ENCODE measurements around the gene NR2E3. TPM values are rescaled to one million over a fixed set of nuclear protein-coding genes. Genes with fewer than 3 reads are reported as not detected.

The NR2E3 gene
- total and polyA plus RNA-seq, 5 donors from 2014 or later = 0.10 to 0.32 TPM; not detected in 3

DNA sequence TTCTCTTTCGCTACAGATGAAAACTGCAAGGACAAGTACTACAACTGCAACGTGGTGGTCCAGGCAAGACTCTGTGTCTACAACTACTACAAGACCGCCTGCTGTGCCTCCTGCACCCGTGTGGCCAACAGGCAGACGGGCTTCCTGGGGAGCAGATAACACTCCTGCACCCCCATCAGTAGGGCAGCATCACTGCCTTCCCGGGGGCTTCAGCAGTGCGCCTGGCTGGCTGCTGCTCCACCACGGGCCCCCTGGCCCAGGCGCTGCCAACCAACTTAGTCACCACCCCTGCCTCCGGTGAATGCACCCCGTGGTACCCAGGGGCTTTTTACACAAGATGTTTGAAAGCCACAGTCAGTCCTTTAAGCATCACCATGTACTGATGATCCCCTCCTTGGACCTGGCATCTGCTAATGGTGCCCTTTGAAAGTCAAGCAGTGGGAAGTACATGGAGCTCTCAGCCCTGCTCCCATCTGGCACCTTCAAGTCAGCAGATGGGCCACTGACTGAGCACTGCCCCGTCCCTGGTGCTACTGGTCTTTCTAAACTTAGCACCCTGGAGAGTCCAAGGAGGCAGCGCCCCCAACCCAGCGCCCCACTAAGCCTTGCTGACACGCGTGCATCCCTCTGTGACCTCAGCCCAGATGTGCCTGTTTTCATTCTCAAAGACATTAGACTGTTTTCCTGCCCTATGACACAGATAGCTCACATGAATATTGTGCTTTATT, 33.0 kb upstream of the NR2E3 start:
- H3K9me3 ChIP-seq (ENCODE audit: control insufficient read depth in 2 of 2, low read length in 2 of 2) = no peaks in the 10 kb centered on the region
- no peaks in the 10 kb centered on the region for H3K27me3 ChIP-seq (ENCODE audit: control insufficient read depth, insufficient read depth, low read length)
- H3K4me1 ChIP-seq (ENCODE audit: control insufficient read depth, insufficient read depth, low read length, poor library complexity, severe bottlenecking) = no peaks in the 10 kb centered on the region
- ATAC-seq (ENCODE audit: low read depth in 2 of 2) (no peak), DNase-seq (no peak)
- H3K27me3 Mint-ChIP-seq = peaks cover 16% of the 10 kb centered on the region
- no peak overlapping the region for H3K4me3 ChIP-seq (ENCODE audit: low read depth, low read length)
- H3K27ac Mint-ChIP-seq = no peak overlapping the region
- no peak overlapping the region for H3K27ac ChIP-seq (ENCODE audit: insufficient read depth, low read length, poor library complexity, severe bottlenecking)
- H3K36me3 ChIP-seq (ENCODE audit: control insufficient read depth, insufficient read depth, low read length) = no peaks in the 10 kb centered on the region
- no peaks in the 10 kb centered on the region for H3K9me3 Mint-ChIP-seq
- H3K4me3 Mint-ChIP-seq = no peak overlapping the region
- no peaks in the 10 kb centered on the region for H3K36me3 Mint-ChIP-seq
- H3K4me1 Mint-ChIP-seq = peaks cover 0 to 16% (median 3%) of the 10 kb centered on the region in 4 donors

DNA sequence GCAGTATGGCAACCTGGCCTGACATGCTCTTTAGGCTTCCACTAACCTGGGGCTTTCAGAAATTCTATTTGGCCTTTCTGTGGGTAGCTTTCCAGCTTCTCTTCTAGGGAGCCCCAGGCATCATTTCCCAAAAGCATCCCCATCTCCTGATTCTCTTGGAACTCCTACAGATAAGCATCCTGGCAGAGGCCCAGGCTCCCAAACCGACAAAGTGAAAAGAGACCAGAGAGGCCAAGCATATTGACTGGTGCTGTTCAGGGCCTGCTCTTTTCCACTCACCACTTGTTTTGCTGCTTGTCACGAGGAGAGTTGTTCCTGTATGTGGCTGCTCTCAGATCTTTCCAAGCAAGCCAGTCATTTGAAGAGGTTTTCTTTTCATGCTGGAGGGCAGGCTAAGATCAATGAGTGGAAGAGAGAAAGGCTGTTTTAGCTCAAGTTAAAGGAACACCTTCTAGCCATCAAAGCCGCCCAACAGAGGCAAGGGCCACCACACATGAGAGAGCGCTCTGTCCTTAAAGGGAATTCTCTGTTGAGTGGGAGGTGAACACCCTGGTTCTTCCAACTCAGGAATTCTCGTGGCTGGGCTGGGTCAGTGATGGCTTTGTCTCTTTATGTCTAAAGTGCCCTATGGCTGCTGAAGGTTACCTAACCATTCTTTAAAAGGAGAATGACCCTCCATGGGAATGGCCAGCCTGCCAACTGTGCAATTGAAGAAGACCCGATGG, 31.1 kb upstream of the NR2E3 start:
- Histone ChIP-seq H3K9me3 (ENCODE audit: control insufficient read depth in 2 of 2, low read length in 2 of 2) (no peaks in the 10 kb centered on the region), H3K36me3 (ENCODE audit: control insufficient read depth, insufficient read depth, low read length) (no peaks in the 10 kb centered on the region), H3K4me3 (ENCODE audit: low read depth, low read length) (no peak overlapping the region), H3K27me3 (ENCODE audit: control insufficient read depth, insufficient read depth, low read length) (no peaks in the 10 kb centered on the region), H3K27ac (ENCODE audit: insufficient read depth, low read length, poor library complexity, severe bottlenecking) (no peak overlapping the region), H3K4me1 (ENCODE audit: control insufficient read depth, insufficient read depth, low read length, poor library complexity, severe bottlenecking) (no peaks in the 10 kb centered on the region)
- Mint-ChIP-seq H3K27me3 (peaks cover 13% of the 10 kb centered on the region), H3K9me3 (no peaks in the 10 kb centered on the region), H3K36me3 (no peaks in the 10 kb centered on the region), H3K4me3 (no peak overlapping the region), H3K27ac (no peak overlapping the region), H3K4me1 (peaks cover 0 to 16% (median 3%) of the 10 kb centered on the region in 4 donors)
- ATAC-seq (ENCODE audit: low read depth in 2 of 2) (no peak), DNase-seq (no peak)

DNA sequence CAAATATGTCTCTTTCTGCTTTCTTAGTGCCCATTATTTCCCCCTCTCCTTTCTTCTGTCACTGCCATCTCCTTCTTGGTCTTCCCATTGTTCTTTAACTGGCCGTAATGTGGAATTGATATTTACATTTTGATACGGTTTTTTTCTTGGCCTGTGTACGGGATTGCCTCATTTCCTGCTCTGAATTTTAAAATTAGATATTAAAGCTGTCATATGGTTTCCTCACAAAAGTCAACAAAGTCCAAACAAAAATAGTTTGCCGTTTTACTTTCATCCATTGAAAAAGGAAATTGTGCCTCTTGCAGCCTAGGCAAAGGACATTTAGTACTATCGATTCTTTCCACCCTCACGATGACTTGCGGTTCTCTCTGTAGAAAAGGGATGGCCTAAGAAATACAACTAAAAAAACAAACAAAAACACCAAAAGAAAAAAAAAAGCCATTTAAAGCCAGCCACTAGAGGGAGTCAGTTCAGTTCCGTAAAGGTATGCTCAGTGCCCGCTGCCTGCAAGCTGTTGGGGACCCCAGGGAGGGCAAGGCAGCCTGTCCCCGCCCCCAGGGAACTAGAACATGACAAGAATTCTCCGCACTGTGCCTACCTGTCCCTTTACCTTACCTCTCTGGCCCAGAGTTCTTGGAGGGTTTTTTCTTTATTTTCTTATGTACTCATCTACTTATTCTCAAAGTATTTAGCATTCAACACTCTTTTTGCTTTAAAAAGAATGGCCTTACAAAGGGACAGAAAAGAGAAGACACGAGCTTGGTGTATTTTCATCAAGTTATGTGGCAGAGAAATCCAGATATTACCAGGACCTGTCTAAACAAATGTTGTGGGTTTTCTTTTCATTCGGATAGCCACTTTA, 30.0 kb upstream of the NR2E3 start:
- ATAC-seq (ENCODE audit: low read depth in 2 of 2) (peak; percentile 37 to 53), DNase-seq (peak; percentile 11 to 59 (median 31))
- no peak overlapping the region for H3K4me3 ChIP-seq (ENCODE audit: low read depth, low read length)
- no peaks in the 10 kb centered on the region for H3K36me3 ChIP-seq (ENCODE audit: control insufficient read depth, insufficient read depth, low read length)
- H3K27ac ChIP-seq (ENCODE audit: insufficient read depth, low read length, poor library complexity, severe bottlenecking) = no peak overlapping the region
- no peaks in the 10 kb centered on the region for H3K9me3 Mint-ChIP-seq
- H3K4me1 ChIP-seq (ENCODE audit: control insufficient read depth, insufficient read depth, low read length, poor library complexity, severe bottlenecking) = no peaks in the 10 kb centered on the region
- H3K9me3 ChIP-seq (ENCODE audit: control insufficient read depth in 2 of 2, low read length in 2 of 2) = no peaks in the 10 kb centered on the region
- H3K4me1 Mint-ChIP-seq = peaks cover 0 to 16% (median 3%) of the 10 kb centered on the region in 4 donors
- H3K27me3 Mint-ChIP-seq = peaks cover 19% of the 10 kb centered on the region
- H3K4me3 Mint-ChIP-seq = no peak overlapping the region
- H3K27me3 ChIP-seq (ENCODE audit: control insufficient read depth, insufficient read depth, low read length) = no peaks in the 10 kb centered on the region
- no peaks in the 10 kb centered on the region for H3K36me3 Mint-ChIP-seq
- H3K27ac Mint-ChIP-seq = no peak overlapping the region

DNA sequence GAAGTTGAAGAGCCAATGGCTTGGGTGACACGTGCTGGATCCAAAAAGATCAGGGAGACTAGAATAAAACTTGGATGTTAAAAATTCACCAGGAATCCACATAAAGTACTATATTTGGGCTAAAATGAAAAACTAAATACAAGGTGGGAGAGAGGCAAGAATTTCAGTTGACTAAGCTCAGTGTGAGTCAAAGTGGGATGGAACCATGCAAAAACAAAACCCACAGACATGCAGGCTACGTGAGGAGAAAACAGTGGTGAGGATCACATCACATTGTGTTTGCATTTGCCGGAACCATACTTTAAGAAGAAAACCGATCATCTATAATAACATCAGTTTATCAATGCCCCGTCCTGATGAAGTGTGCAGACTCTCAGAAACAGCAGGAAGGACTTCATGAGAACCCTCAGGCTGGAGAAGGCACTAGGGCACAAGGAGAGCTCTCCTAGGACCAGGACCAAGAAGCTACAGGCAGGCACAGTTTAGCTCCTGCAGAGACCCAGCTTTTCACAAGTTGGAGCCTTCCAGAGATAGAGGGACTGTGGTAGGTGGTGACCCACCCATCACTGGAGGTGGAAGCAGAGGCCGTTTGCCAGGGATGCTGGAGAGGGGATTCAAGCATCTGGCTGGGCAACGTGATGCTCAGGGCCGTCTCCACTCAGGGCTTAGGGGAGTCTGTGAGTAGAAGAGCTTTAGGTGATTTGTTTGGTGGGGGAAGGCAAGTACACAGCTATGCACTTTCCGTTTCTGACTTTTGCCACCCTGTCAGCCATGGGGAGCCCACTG, 29.0 kb upstream of the NR2E3 start:
- H3K4me3 Mint-ChIP-seq = no peak overlapping the region
- peaks cover 0 to 16% (median 3%) of the 10 kb centered on the region in 4 donors for H3K4me1 Mint-ChIP-seq
- H3K9me3 ChIP-seq (ENCODE audit: control insufficient read depth in 2 of 2, low read length in 2 of 2) = no peaks in the 10 kb centered on the region
- DNase-seq (no peak), ATAC-seq (ENCODE audit: low read depth in 2 of 2) (no peak)
- no peak overlapping the region for H3K4me3 ChIP-seq (ENCODE audit: low read depth, low read length)
- no peaks in the 10 kb centered on the region for H3K9me3 Mint-ChIP-seq
- no peaks in the 10 kb centered on the region for H3K36me3 Mint-ChIP-seq
- no peaks in the 10 kb centered on the region for H3K36me3 ChIP-seq (ENCODE audit: control insufficient read depth, insufficient read depth, low read length)
- no peaks in the 10 kb centered on the region for H3K27me3 ChIP-seq (ENCODE audit: control insufficient read depth, insufficient read depth, low read length)
- no peaks in the 10 kb centered on the region for H3K4me1 ChIP-seq (ENCODE audit: control insufficient read depth, insufficient read depth, low read length, poor library complexity, severe bottlenecking)
- H3K27ac ChIP-seq (ENCODE audit: insufficient read depth, low read length, poor library complexity, severe bottlenecking) = no peak overlapping the region
- H3K27ac Mint-ChIP-seq = no peak overlapping the region
- peaks cover 19% of the 10 kb centered on the region for H3K27me3 Mint-ChIP-seq

DNA sequence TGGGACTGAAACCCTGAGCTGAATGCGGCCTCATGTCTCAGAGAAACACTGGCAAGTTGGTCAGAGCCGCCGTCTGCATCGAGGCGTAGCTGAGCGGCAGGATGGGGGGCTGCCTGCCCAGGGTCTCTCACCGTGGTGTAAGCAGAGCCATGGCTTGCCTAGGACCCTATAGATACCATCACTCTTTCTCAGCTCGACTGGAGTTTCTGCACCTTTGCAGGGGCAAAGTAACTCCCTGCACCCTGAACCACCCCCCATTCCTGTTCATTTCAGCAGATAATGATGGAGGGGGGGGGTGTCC, 28.4 kb upstream of the NR2E3 start:
- no peaks in the 10 kb centered on the region for H3K27me3 ChIP-seq (ENCODE audit: control insufficient read depth, insufficient read depth, low read length)
- Mint-ChIP-seq H3K36me3 (no peaks in the 10 kb centered on the region), H3K4me1 (peaks cover 0 to 16% (median 3%) of the 10 kb centered on the region in 4 donors), H3K4me3 (no peak overlapping the region), H3K9me3 (no peaks in the 10 kb centered on the region), H3K27ac (no peak overlapping the region), H3K27me3 (peaks cover 19% of the 10 kb centered on the region)
- no peak overlapping the region for H3K27ac ChIP-seq (ENCODE audit: insufficient read depth, low read length, poor library complexity, severe bottlenecking)
- no peak overlapping the region for H3K4me3 ChIP-seq (ENCODE audit: low read depth, low read length)
- DNase-seq = no peak
- no peak for ATAC-seq (ENCODE audit: low read depth in 2 of 2)
- H3K36me3 ChIP-seq (ENCODE audit: control insufficient read depth, insufficient read depth, low read length) = no peaks in the 10 kb centered on the region
- no peaks in the 10 kb centered on the region for H3K4me1 ChIP-seq (ENCODE audit: control insufficient read depth, insufficient read depth, low read length, poor library complexity, severe bottlenecking)
- no peaks in the 10 kb centered on the region for H3K9me3 ChIP-seq (ENCODE audit: control insufficient read depth in 2 of 2, low read length in 2 of 2)

DNA sequence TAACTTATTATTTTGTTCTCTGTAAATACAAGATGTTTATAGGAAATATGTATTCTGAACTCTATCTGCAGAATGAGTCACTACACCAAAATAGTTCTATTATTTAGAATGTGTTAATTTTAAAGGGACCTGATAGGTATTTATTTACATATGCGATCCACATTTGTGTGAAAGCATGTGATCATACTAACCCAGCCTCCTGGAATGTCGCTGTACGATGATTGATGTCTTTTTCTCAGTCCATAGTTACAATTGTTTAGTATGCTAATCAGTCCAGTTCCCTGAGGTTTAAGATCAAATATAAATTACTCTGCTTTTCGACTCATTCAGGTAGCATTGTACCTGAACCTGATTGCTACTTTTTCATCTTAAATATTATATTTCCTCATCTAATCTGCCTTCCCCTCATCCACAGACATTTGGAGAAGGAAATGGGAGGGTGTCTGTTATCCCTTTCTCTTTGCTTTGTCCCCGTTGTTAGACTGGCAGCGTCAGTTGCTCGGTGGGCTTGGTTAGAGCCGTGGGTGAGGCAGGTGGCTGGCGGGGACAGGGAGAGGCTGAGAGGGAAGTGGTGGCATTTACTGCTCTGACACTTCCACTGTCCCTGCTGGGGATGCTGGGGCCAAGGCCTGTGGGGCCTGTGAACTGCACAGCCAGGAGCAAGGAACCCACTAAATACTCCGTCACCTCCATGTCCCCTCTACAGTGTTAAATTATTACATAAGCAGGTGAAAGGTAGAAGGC, 27.8 kb upstream of the NR2E3 start:
- no peak overlapping the region for H3K27ac ChIP-seq (ENCODE audit: insufficient read depth, low read length, poor library complexity, severe bottlenecking)
- H3K9me3 ChIP-seq (ENCODE audit: control insufficient read depth in 2 of 2, low read length in 2 of 2) = no peaks in the 10 kb centered on the region
- H3K4me1 ChIP-seq (ENCODE audit: control insufficient read depth, insufficient read depth, low read length, poor library complexity, severe bottlenecking) = no peaks in the 10 kb centered on the region
- H3K4me3 Mint-ChIP-seq = no peak overlapping the region
- H3K27me3 ChIP-seq (ENCODE audit: control insufficient read depth, insufficient read depth, low read length) = no peaks in the 10 kb centered on the region
- H3K4me1 Mint-ChIP-seq = peaks cover 0 to 16% (median 3%) of the 10 kb centered on the region in 4 donors
- H3K27me3 Mint-ChIP-seq = peaks cover 19% of the 10 kb centered on the region
- ATAC-seq (ENCODE audit: low read depth in 2 of 2) (no peak), DNase-seq (no peak)
- no peak overlapping the region for H3K27ac Mint-ChIP-seq
- H3K9me3 Mint-ChIP-seq = no peaks in the 10 kb centered on the region
- no peak overlapping the region for H3K4me3 ChIP-seq (ENCODE audit: low read depth, low read length)
- no peaks in the 10 kb centered on the region for H3K36me3 ChIP-seq (ENCODE audit: control insufficient read depth, insufficient read depth, low read length)
- no peaks in the 10 kb centered on the region for H3K36me3 Mint-ChIP-seq

DNA sequence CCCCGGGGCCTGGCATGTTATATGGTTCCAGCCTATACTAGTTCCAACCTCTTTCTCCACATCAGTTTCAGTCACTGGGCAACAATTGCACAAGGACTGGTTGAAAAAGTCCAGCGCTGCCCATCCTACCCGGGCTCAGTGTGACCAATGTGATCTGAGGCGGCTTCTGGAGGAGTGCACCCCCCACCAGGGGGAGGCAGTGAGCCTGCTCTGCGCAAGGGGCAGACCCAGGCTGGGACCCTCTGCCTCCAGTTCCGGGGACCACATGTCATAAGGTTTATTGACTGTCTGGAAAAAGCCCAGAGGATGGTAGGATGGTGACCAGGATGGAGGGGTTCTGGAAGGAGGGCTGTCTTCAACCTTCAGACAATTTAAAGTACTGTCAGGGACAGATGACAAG, 25.6 kb upstream of the NR2E3 start:
- ATAC-seq (ENCODE audit: low read depth in 2 of 2) (no peak), DNase-seq (no peak)
- Mint-ChIP-seq H3K9me3 (peaks cover 0 to 1% (median 0%) of the 10 kb centered on the region in 7 donors), H3K36me3 (no peaks in the 10 kb centered on the region), H3K27me3 (peaks cover 18% of the 10 kb centered on the region), H3K4me3 (no peak overlapping the region), H3K4me1 (peaks cover 0 to 15% (median 3%) of the 10 kb centered on the region in 4 donors), H3K27ac (no peak overlapping the region)
- Histone ChIP-seq H3K27me3 (ENCODE audit: control insufficient read depth, insufficient read depth, low read length) (no peaks in the 10 kb centered on the region), H3K9me3 (ENCODE audit: control insufficient read depth in 2 of 2, low read length in 2 of 2) (no peaks in the 10 kb centered on the region), H3K4me1 (ENCODE audit: control insufficient read depth, insufficient read depth, low read length, poor library complexity, severe bottlenecking) (no peaks in the 10 kb centered on the region), H3K36me3 (ENCODE audit: control insufficient read depth, insufficient read depth, low read length) (no peaks in the 10 kb centered on the region), H3K4me3 (ENCODE audit: low read depth, low read length) (no peak overlapping the region), H3K27ac (ENCODE audit: insufficient read depth, low read length, poor library complexity, severe bottlenecking) (no peak overlapping the region)

Data from CD4-positive, CD25-positive, alpha-beta regulatory T cell (primary cell).